GM13976 (cell line): ENCODE measurements around the gene NMNAT2.

Experiments used
- DNase-seq: peaks from one replicate; pipeline ENCODE4 v3.0.0; 2012; ENCODE audit warnings: low spot score
- CTCF ChIP-seq: IDR thresholded peaks from 2 replicates; pipeline ENCODE4 v1.5.1; 2012; ENCODE audit warnings: borderline replicate concordance, mild to moderate bottlenecking; ENCODE audit not compliant: insufficient read depth; ENCODE audit errors: extremely low read depth, missing control alignments, control extremely low read depth
- in situ Hi-C: fragments of 300-500 bp; cut with MboI; formaldehyde crosslinking; loops from one replicate; pipeline ENCODE4 v1.12.0; 2022; ENCODE audit warnings: low sequenced_read_pairs, mixed read lengths, inconsistent platforms; ENCODE audit not compliant: unreplicated experiment

The NMNAT2 gene

GRCh38 chr1:183272390-183272848 lies 145.8 kb downstream of the NMNAT2 start:
- in situ Hi-C loops, result no loop called here
- DNase-seq, result no peak
- TF ChIP-seq CTCF, result no peak

- DNase-seq, result no peak
- in situ Hi-C loops, result no loop called here
- no peak for TF ChIP-seq CTCF
These were observed 147.5 kb downstream of the NMNAT2 start for GRCh38 chr1:183270541-183271141.

GRCh38 chr1:183267646-183268431 lies 150.3 kb downstream of the NMNAT2 start:
- no peak for DNase-seq
- no peak for TF ChIP-seq CTCF
- in situ Hi-C loops, result no loop called here

GRCh38 chr1:183263886-183264602 lies 154.1 kb downstream of the NMNAT2 start:
- TF ChIP-seq CTCF, result no peak
- DNase-seq, result no peak
- in situ Hi-C loops, result no loop called here

- no peak for DNase-seq
- in situ Hi-C loops, result no loop called here
- no peak for TF ChIP-seq CTCF
These were observed 155.5 kb downstream of the NMNAT2 start for GRCh38 chr1:183262628-183263200.

- TF ChIP-seq CTCF, result no peak
- DNase-seq, result no peak
- in situ Hi-C loops, result no loop called here
These were observed 158.3 kb downstream of the NMNAT2 start for GRCh38 chr1:183259924-183260323.
